H9 (cell line): ENCODE measurements around the gene HAUS6. TPM values are rescaled to one million over a fixed set of nuclear protein-coding genes. Genes with fewer than 3 reads are reported as not detected.

Source experiments
- DNase-seq: peaks from one replicate; pipeline ENCODE4 v3.0.0-alpha.2; 2017
- H2AFZ ChIP-seq: one replicate; pipeline ENCODE4 v1.6.1; 2013; ENCODE audit warnings: mild to moderate bottlenecking, low read length, control low read depth, moderate library complexity
- H2AK5ac ChIP-seq: 2 replicates; pipeline ENCODE4 v1.6.1; 2013; ENCODE audit warnings: low read length, control low read depth, mixed read lengths; ENCODE audit not compliant: insufficient read length
- H2BK120ac ChIP-seq: one replicate; pipeline ENCODE4 v1.6.1; 2013; ENCODE audit warnings: low read depth, mild to moderate bottlenecking, low read length, control low read depth, inconsistent platforms; ENCODE audit not compliant: poor library complexity, severe bottlenecking
- H2BK12ac ChIP-seq: 2 replicates; pipeline ENCODE4 v1.6.1; 2013; ENCODE audit warnings: low read length, control low read depth, mixed read lengths, low read depth; ENCODE audit not compliant: insufficient read length
- H2BK15ac ChIP-seq: 2 replicates; pipeline ENCODE4 v1.6.1; 2013; ENCODE audit warnings: low read depth, low read length, control low read depth
- H2BK20ac ChIP-seq: one replicate; pipeline ENCODE4 v1.6.1; 2013; ENCODE audit warnings: low read depth, mild to moderate bottlenecking, low read length, control low read depth, inconsistent platforms; ENCODE audit not compliant: poor library complexity, severe bottlenecking
- H2BK5ac ChIP-seq: 2 replicates; pipeline ENCODE4 v1.6.1; 2013; ENCODE audit warnings: low read length, control low read depth, mixed read lengths; ENCODE audit not compliant: insufficient read length
- H3K14ac ChIP-seq: 2 replicates; pipeline ENCODE4 v1.6.1; 2013; ENCODE audit warnings: low read length, control low read depth; ENCODE audit not compliant: insufficient read depth
- H3K18ac ChIP-seq: 2 replicates; pipeline ENCODE4 v1.6.1; 2013; ENCODE audit warnings: low read depth, mild to moderate bottlenecking, mixed read lengths, low read length, control low read depth; ENCODE audit not compliant: insufficient read length
- H3K23ac ChIP-seq: 2 replicates; pipeline ENCODE4 v1.6.1; 2013; ENCODE audit warnings: low read length, control low read depth, mixed read lengths, low read depth; ENCODE audit not compliant: insufficient read length
- H3K23me2 ChIP-seq: 2 replicates; pipeline ENCODE4 v1.6.1; 2013; ENCODE audit warnings: low read depth, mild to moderate bottlenecking, mixed read lengths, low read length, control low read depth; ENCODE audit not compliant: insufficient read length, poor library complexity, severe bottlenecking
- H3K27ac ChIP-seq: 2 replicates; pipeline ENCODE4 v1.5.1; 2013; ENCODE audit warnings: low read length, control low read depth, mixed read lengths, low read depth; ENCODE audit not compliant: insufficient read length
- H3K27me3 ChIP-seq: 2 replicates; pipeline ENCODE4 v1.6.1; 2013; ENCODE audit warnings: low read length, control low read depth, inconsistent platforms; ENCODE audit not compliant: insufficient read depth
- H3K4ac ChIP-seq: 2 replicates; pipeline ENCODE4 v1.6.1; 2013; ENCODE audit warnings: low read depth, mild to moderate bottlenecking, control low read depth, inconsistent platforms, low read length, moderate library complexity
- H3K4me1 ChIP-seq: 2 replicates; pipeline ENCODE4 v1.6.1; 2013; ENCODE audit warnings: low read length, control low read depth, inconsistent platforms; ENCODE audit not compliant: insufficient read depth
- H3K4me2 ChIP-seq: 2 replicates; pipeline ENCODE4 v1.6.1; 2013; ENCODE audit warnings: low read length, control low read depth, mixed read lengths; ENCODE audit not compliant: insufficient read length, insufficient read depth
- H3K56ac ChIP-seq: 2 replicates; pipeline ENCODE4 v1.6.1; 2013; ENCODE audit warnings: low read depth, mild to moderate bottlenecking, mixed read lengths, low read length, control low read depth; ENCODE audit not compliant: insufficient read length
- H3K79me1 ChIP-seq: 2 replicates; pipeline ENCODE4 v1.6.1; 2013; ENCODE audit warnings: low read depth, mild to moderate bottlenecking, moderate library complexity, low read length, control low read depth, inconsistent platforms; ENCODE audit not compliant: insufficient read depth, poor library complexity, severe bottlenecking
- H3K79me2 ChIP-seq: 2 replicates; pipeline ENCODE4 v1.6.1; 2013; ENCODE audit warnings: low read length, control low read depth, inconsistent platforms; ENCODE audit not compliant: insufficient read depth
- H3K9ac ChIP-seq: 2 replicates; pipeline ENCODE4 v1.6.1; 2013; ENCODE audit warnings: low read length, control low read depth, mixed read lengths; ENCODE audit not compliant: insufficient read length; ENCODE audit errors: extremely low read depth
- H3K9me3 ChIP-seq: one replicate; pipeline ENCODE4 v1.6.1; 2013; ENCODE audit warnings: low read depth, low read length, inconsistent platforms; ENCODE audit not compliant: control insufficient read depth
- H3T11ph ChIP-seq: one replicate; pipeline ENCODE4 v1.6.1; 2013; ENCODE audit warnings: mild to moderate bottlenecking, low read length, control low read depth, inconsistent platforms
- H4K20me1 ChIP-seq: one replicate; pipeline ENCODE4 v1.6.1; 2013; ENCODE audit not compliant: control insufficient read depth, insufficient read length, insufficient read depth
- H4K5ac ChIP-seq: 2 replicates; pipeline ENCODE4 v1.6.1; 2013; ENCODE audit warnings: low read depth, mild to moderate bottlenecking, mixed read lengths, low read length, control low read depth; ENCODE audit not compliant: insufficient read length
- H4K8ac ChIP-seq: replicated peaks from 2 replicates; pipeline ENCODE4 v1.6.1; 2013; ENCODE audit warnings: low read length, control low read depth, mixed read lengths, low read depth; ENCODE audit not compliant: insufficient read length
- H4K91ac ChIP-seq: 2 replicates; pipeline ENCODE4 v1.6.1; 2013; ENCODE audit warnings: low read depth, mild to moderate bottlenecking, moderate library complexity, mixed read lengths, low read length, control low read depth; ENCODE audit not compliant: insufficient read length
- H3K27ac Mint-ChIP-seq, 3 experiments: 2 replicates in 2 of 3; 3 replicates in 1 of 3; pipeline ENCODE4 v1.8.0; 2020 to 2021; ENCODE audit warnings: mixed read lengths in 3 of 3, mild to moderate bottlenecking in 1 of 3, moderate library complexity in 1 of 3
- H3K27me3 Mint-ChIP-seq: 2 replicates; pipeline ENCODE4 v1.8.0; 2021; ENCODE audit warnings: low read depth, mild to moderate bottlenecking, moderate library complexity, mixed read lengths
- H3K36me3 Mint-ChIP-seq, 3 experiments: 2 replicates in 2 of 3; 3 replicates in 1 of 3; pipeline ENCODE4 v1.8.0; 2020 to 2021; ENCODE audit warnings: low read depth in 3 of 3, mixed read lengths in 3 of 3; ENCODE audit not compliant: insufficient read depth in 1 of 3
- H3K4me1 Mint-ChIP-seq, 2 experiments: 2 replicates each; pipeline ENCODE4 v1.8.0; 2020; ENCODE audit warnings: mixed read lengths in 2 of 2
- H3K4me3 Mint-ChIP-seq, 2 experiments: 2 replicates in 1 of 2; 3 replicates in 1 of 2; pipeline ENCODE4 v1.8.0; 2020 to 2021; ENCODE audit warnings: mild to moderate bottlenecking in 2 of 2, mixed read lengths in 2 of 2, moderate library complexity in 1 of 2
- H3K9me3 Mint-ChIP-seq, 2 experiments: 2 replicates in 1 of 2; 3 replicates in 1 of 2; pipeline ENCODE4 v1.8.0; 2020; ENCODE audit warnings: mild to moderate bottlenecking in 2 of 2, mixed read lengths in 2 of 2, moderate library complexity in 1 of 2
- CTCF ChIP-seq: fragments of 200-600 bp; sonication (generic); conservative IDR thresholded peaks from 3 replicates; pipeline ENCODE4 v1.8.0; 2021; ENCODE audit warnings: antibody characterized with exemption, mild to moderate bottlenecking
- total RNA-seq: library from RNA; stranded (reverse); gene quantifications from 2 replicates; pipeline ENCODE4 v1.2.1, GENCODE V29; 2021

The HAUS6 gene
- total RNA-seq, 1 experiment from 2014 or later: 42.3 TPM

- Histone ChIP-seq H2BK20ac (no peak overlapping the region), H4K20me1 (no peaks in the 10 kb centered on the region), H3K56ac (no peak overlapping the region), H3K4me2 (no peak overlapping the region), H3K9me3 (no peaks in the 10 kb centered on the region), H3K4me1 (no peaks in the 10 kb centered on the region), H4K5ac (no peak overlapping the region), H2BK12ac (no peak overlapping the region), H2BK15ac (no peak overlapping the region), H4K91ac (no peak overlapping the region), H3K79me2 (no peaks in the 10 kb centered on the region), H2BK5ac (no peak overlapping the region), H3K4ac (no peak overlapping the region), H2AFZ (no peak overlapping the region), H3K23ac (no peak overlapping the region), H3K23me2 (no peaks in the 10 kb centered on the region), H4K8ac (no peak overlapping the region), H3K27me3 (no peaks in the 10 kb centered on the region), H2BK120ac (no peak overlapping the region), H3T11ph (no peak overlapping the region), H2AK5ac (no peak overlapping the region), H3K79me1 (no peaks in the 10 kb centered on the region), H3K9ac (no peak overlapping the region), H3K18ac (no peak overlapping the region), H3K27ac (no peak overlapping the region), H3K14ac (no peak overlapping the region)
- H3K9me3 Mint-ChIP-seq: no peaks in the 10 kb centered on the region
- peaks cover 6 to 7% of the 10 kb centered on the region in 2 experiments; a peak in 3 of 4 replicates for H3K4me1 Mint-ChIP-seq
- TF ChIP-seq CTCF: no peak
- no peak for DNase-seq
- peaks cover 45 to 67% (median 66%) of the 10 kb centered on the region in 3 experiments; a peak in 6 of 7 replicates for H3K36me3 Mint-ChIP-seq
- H3K27ac Mint-ChIP-seq: peak overlapping the region in 1 of 3 experiments; percentile 88; a peak in 1 of 7 replicates
- no peaks in the 10 kb centered on the region for H3K27me3 Mint-ChIP-seq
- H3K4me3 Mint-ChIP-seq: no peak overlapping the region
Measured at GRCh38 chr9:19057033-19057432, 45.7 kb downstream of the HAUS6 start.
